Upper lobe of left lung (tissue), 4 donors: ENCODE measurements around the gene RAB36.

Experiments used
- CTCF ChIP-seq, 6 experiments: fragments of 450-650 bp in 4 of 6; fragments of 200-600 bp in 2 of 6; sonication (generic) in 2 of 6; IDR thresholded peaks; one replicate each; pipeline ENCODE4 v1.5.1; 2016 to 2019; ENCODE audit warnings: antibody characterized with exemption in 6 of 6
- POLR2AphosphoS5 ChIP-seq, 2 donors: sonication (generic); formaldehyde crosslinking; IDR thresholded peaks; one replicate each; pipeline ENCODE4 v1.5.1; 2017; ENCODE audit warnings: antibody characterized with exemption in 2 of 2

DNA sequence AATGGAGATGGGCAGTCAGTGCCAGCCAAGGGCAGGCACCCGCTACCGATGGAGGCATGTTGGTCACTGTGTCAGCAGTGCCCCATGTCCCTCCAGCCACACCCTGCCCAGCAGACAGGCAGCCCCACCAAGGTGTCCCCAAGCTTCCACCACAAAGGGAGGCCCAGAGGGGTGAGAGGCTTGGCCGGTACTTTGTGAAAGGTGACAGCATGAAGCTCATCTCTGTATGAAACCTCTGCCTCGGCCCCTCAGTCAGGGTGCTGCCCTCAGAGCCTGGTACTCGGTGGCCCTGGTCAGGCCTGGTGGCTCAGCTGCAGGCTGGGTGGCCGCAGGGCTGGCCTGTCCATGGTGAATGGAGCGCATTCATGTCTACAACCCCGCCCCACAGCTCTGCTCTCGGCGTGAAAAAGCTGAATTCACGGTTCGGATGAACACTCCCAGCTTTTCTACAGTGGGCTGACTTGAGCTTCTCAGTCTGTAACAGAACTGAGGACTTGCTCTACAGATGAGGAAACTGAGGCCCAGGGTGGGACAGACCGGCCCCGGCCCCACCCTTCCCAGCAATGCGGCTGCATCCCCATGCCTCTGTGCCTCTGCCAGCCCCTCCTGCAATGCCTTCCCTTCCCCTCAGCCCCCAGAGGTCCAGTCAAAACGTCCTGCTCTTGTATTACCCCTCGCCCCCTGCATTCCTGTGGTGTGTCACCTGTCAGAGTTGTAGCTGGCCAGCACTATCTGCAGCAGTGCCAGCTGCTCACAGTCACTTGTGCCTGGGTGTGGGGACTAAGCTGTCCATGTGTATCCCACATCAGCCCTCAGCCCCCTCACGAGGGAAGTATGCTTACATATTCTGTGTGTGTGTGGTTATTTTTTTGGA, 31.2 kb upstream of the RAB36 start:
- no peak for TF ChIP-seq CTCF (IDR thresholded peaks at IDR 0.05)
- TF ChIP-seq POLR2AphosphoS5 (IDR thresholded peaks at IDR 0.05): no peak
